ENCODE measurements around the gene DHRS13. TPM values are rescaled to one million over a fixed set of nuclear protein-coding genes. Genes with fewer than 3 reads are reported as not detected.

The DHRS13 gene
- total RNA-seq, 1 donor from 2014 or later, result 18.7 TPM

- DNase-seq, result no peak
Measured at GRCh38 chr17:28857905-28858800, 44.7 kb downstream of the DHRS13 start.

DNA sequence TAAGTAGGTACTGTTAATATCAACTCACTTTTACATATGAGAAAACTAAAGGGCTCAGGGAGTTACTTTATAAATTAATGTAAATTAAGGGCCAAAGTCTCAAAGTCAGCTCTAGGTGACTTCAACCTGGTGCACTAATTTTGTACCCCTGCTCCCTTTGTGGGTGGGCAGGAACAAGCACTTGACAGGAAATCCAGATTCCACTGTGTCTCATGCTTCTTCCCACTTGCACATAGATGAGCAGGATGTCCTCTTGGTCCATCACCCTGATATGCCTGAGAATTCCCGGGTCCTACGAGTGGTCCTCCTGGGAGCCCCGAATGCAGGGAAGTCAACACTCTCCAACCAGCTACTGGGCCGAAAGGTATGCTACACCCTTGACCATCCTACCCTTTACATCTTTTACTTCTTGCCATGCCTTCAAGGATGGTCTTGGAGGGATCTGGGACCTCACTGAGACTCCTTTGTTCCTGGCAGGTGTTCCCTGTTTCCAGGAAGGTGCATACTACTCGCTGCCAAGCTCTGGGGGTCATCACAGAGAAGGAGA lies 46.8 kb downstream of the DHRS13 start:
- DNase-seq, result no peak

- DNase-seq, result no peak
Measured at GRCh38 chr17:28855336-28855679, 47.6 kb downstream of the DHRS13 start.

DNA sequence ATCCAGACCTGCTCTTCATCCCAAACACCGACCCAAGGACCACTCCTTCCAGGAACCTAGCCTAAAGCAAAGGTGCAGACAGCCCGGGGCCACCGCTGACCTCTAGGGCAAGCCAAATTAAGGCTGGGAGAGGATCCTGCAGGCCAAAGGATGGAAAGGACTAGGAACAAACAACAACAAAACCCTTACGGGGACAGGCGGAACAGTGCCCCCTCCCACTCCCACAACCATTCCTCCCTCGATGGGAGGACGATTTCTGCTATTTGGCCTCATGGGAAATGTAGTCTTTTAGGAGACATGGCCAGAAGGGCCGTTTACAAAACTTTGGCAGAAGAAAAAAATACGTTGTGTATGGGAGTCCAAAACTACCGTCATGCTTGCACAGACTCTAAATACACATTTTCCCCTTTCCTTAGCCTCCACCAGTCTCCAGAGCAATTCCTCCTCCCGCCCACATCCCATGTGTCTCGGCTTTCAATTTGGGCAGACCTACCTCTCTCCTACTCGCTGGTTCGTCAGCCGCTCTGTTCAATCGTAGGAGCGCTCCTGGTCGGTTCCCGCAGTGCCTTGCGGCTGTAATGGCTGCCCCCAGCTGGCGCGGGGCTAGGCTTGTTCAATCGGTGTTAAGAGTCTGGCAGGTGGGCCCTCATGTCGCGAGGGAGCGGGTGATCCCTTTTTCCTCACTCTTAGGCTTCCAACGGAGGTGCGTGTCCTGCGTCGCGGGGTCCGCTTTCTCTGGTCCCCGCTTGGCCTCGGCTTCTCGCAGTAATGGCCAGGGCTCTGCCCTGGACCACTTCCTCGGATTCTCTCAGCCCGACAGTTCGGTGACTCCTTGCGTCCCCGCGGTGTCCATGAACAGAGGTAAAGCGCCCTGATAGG lies 48.2 kb downstream of the DHRS13 start, which contains the start of gene ERAL1:
Gene ERAL1 (plus strand): TSS at position 560 of the 879 bp plus-strand sequence. CDS start 19 bp downstream, at position 579.
- DNase-seq, result peak; percentile 91

DNA sequence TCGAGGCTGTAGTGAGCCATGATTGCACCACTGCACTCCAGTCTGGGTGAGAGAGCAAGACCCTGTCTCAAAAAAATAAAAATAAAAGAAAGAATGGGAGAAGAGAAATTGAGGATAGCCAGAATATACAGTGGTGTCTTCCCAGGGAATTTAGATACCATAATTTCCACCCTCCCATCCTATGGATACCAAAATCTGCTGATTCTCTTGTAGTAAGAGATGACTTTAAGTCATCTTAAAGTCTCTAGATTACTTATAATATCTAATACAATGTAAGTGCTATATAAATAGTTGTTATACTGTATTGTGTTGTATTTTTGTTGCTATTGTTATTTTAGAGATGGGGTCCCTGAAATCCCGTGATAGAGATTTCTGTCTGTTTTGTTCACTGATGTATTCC lies 49.6 kb downstream of the DHRS13 start:
- no peak for DNase-seq

GRCh38 chr17:28849281-28849680 lies 53.6 kb downstream of the DHRS13 start:
- peak; percentile 39 for DNase-seq

- peak; percentile 65 for DNase-seq
Measured at GRCh38 chr17:28848667-28849066, 54.2 kb downstream of the DHRS13 start.

Other genes starting within 250 kb of the DHRS13 start
- gene SDF2, start 241.2 kb downstream of the DHRS13 start, total RNA-seq, result 48.9 and 79.5 TPM in 2 replicates
- gene SUPT6H, start 240.9 kb downstream of the DHRS13 start, total RNA-seq, result 42.2 and 75.9 TPM in 2 replicates
- 0.51 and 0.56 TPM in 2 replicates for gene PROCA1, start 191.2 kb downstream of the DHRS13 start, total RNA-seq
- gene RAB34, start 185.2 kb downstream of the DHRS13 start, total RNA-seq, result 25.6 and 36.9 TPM in 2 replicates
- 777 and 912 TPM in 2 replicates for gene RPL23A, start 183.1 kb downstream of the DHRS13 start, total RNA-seq
- gene TLCD1, start 176.8 kb downstream of the DHRS13 start, total RNA-seq, result 0.85 and 0.93 TPM in 2 replicates
- gene NEK8, start 174.3 kb downstream of the DHRS13 start, total RNA-seq, result 2.9 and 3.9 TPM in 2 replicates
- 32.1 and 37.4 TPM in 2 replicates for gene TRAF4, start 159.1 kb downstream of the DHRS13 start, total RNA-seq
- gene FAM222B, start 60.3 kb downstream of the DHRS13 start, total RNA-seq, result 9.5 and 14.6 TPM in 2 replicates
- gene ERAL1, start 48.1 kb downstream of the DHRS13 start, total RNA-seq, result 37.8 and 49.1 TPM in 2 replicates
- gene FLOT2, start 5.3 kb downstream of the DHRS13 start, total RNA-seq, result 130 and 195 TPM in 2 replicates
- 16.8 and 25.8 TPM in 2 replicates for gene PHF12, start 48.4 kb upstream of the DHRS13 start, total RNA-seq
- gene SEZ6, start 103.0 kb upstream of the DHRS13 start, total RNA-seq, result not detected in 2 replicates
- 0.93 and 3.1 TPM in 2 replicates for gene PIPOX, start 140.1 kb upstream of the DHRS13 start, total RNA-seq

All from dermis blood vessel endothelial cell (primary cell).